GM18868 (cell line): ENCODE data around the gene SIAE.
A peak's percentile ranks its signal among the peaks of the same experiment; 100 is the strongest.

Experiments used
- ATAC-seq: cut with Tn5 transposase; IDR thresholded peaks from one replicate; pipeline ENCODE4 v1.9.1; 2021; ENCODE audit warnings: mild to moderate bottlenecking, moderate library complexity; ENCODE audit not compliant: unreplicated experiment

SIAE gene, protein sequence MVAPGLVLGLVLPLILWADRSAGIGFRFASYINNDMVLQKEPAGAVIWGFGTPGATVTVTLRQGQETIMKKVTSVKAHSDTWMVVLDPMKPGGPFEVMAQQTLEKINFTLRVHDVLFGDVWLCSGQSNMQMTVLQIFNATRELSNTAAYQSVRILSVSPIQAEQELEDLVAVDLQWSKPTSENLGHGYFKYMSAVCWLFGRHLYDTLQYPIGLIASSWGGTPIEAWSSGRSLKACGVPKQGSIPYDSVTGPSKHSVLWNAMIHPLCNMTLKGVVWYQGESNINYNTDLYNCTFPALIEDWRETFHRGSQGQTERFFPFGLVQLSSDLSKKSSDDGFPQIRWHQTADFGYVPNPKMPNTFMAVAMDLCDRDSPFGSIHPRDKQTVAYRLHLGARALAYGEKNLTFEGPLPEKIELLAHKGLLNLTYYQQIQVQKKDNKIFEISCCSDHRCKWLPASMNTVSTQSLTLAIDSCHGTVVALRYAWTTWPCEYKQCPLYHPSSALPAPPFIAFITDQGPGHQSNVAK

GRCh38 chr11:124673333-124674167 is at the start of gene SIAE, which contains the start of gene SPA17:
Gene SIAE (minus strand): TSS chr11:124673739. CDS start chr11:124673708, 31 bp downstream.
Gene SPA17 (plus strand): TSS chr11:124673904. CDS start chr11:124675265, 1,361 bp downstream.
- ATAC-seq = peak; percentile 85

DNA sequence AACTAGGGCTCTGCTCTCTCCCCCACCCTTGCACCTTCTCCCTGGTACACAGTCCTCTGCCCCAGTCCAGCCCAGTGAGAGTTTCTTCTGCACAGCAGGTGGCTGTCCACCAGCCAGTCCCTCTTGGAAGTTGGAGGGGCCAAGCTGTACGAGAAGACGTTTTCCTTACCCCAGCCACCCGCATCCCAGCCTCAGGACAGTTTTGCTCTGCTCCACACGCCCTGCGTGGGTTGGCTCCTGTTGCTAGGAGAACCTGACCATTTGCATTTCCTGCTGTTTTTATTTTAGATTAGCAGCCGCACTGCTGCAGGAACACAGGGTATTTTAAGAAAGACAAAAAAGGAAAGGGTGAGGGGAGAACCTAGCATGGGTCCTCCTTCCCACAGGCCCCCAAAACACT is 48.6 kb upstream of the SIAE start:
- no peak for ATAC-seq

- no peak for ATAC-seq
Measured at GRCh38 chr11:124719534-124719933, 46.0 kb upstream of the SIAE start.

DNA sequence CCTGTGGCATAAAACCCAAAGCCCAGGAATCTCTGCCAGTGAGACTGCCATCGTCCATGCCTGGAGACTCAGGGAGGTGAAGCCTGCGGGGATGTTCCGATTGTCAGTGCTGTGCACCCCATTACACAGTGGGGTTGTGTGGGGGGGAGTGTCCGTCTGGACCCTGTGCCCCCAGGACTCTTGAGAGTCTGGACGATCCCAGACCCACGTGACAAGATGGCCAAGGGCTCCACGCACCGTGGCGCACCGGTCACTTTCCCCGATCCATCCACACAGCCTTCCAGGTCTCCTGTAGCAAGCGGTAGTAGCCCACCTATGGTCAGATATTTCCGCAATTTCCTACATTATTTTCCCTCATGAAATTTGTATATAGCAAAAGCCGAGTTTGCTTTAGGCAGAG is 45.3 kb upstream of the SIAE start:
- ATAC-seq = no peak

- peak; percentile 44 for ATAC-seq
Measured at GRCh38 chr11:124717786-124718651, 44.5 kb upstream of the SIAE start.

DNA sequence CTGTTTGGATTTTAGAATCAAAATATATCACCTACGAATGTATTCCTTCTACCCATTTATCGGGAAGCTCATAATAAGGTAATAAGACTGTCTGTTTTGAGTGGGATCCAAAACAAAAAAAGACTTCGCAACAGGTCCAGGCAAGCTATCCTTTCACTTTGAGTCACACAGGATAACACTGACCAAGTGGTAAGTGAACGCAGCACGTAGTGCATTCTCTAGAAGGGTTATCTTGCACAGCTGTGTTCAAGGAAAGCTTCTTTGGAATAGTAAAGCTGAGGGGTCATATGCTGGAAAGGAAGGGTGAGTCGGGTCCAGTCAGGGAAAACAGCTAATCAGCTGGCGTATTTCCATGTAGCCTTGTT is 43.9 kb upstream of the SIAE start:
- ATAC-seq = peak; percentile 47

DNA sequence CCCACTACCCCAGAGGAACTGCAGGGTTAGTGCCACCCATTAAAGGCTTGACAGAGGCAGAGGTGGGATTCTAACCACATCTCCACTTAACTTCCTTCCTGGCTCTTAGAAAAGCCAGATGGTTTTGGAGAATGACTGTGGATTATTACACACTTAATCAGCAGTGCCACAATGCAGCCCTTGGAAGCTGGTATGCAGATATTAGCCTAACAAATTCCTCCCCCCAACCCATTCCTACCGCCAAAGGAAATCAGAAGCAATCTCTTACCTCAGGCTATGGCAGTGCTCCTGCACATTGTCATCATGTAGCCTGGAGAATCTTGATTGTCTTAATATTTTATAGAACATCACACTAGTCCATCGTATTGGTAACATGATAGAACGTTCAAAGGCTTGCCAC is 43.1 kb upstream of the SIAE start:
- no peak for ATAC-seq

- no peak for ATAC-seq
Measured at GRCh38 chr11:124712392-124712791, 38.9 kb upstream of the SIAE start.

DNA sequence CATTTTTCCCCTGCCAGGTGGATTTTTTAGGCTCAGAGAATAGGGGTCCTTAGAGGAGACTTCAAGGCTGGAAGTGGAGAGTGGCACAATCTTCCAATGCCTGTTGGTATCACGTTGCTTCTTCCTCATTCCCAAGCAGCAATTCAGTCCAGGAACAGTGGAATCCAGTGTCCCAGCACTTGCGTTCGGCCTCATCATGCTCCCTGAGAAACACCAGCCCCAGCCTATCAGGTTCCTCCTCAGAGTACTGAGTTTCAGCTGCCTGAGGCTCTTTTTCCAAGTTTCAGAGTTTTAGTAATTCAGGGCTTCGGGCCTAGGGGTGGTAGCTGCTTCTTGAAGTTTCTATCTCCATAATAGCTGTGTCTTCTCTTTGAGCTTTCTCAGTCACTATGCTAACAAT is 34.3 kb upstream of the SIAE start:
- no peak for ATAC-seq

- no peak for ATAC-seq
Measured at GRCh38 chr11:124700028-124700427, 26.5 kb upstream of the SIAE start.

- ATAC-seq = no peak
Measured at GRCh38 chr11:124699547-124699946, 26.0 kb upstream of the SIAE start.

- no peak for ATAC-seq
Measured at GRCh38 chr11:124693142-124693541, 19.6 kb upstream of the SIAE start.

DNA sequence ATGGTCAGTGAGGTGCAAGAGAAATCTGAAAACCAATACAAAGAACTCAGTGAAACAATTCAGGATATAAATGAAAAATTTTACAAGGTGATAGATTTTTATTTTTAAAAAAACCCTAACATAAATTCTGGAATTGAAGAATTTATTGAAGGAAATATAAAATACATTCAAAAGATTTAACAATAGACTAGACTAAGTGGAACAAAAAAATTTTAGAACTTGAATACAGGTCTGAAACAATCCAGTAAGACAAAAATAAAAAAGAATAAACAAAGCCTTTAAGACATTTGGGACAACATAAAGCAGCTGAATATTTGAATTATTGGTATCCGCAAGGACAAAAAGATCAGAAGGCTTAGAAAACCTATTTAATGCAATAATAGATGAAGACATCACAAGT is 8.9 kb upstream of the SIAE start:
- ATAC-seq = no peak

- ATAC-seq = no peak
Measured at GRCh38 chr11:124681421-124681820, 7.9 kb upstream of the SIAE start.

DNA sequence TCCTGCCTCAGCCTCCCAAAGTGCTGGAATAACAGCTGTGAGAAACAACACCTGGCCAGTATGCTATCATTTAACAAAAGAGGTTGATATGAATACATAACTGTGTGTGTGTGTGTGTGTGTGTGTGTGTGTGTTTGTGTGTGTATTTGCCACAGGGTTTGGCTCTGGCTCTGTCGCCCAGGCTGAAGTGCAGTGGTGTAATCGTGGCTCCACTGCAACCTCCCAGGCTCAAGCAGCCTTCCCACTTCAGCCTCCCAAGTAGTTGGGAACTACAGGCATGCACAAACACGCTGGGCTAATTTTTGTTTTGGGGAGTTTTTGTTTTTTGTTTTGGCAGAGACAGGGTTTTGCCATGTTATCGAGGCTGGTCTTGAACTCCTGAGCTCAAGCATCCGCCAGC is 4.9 kb upstream of the SIAE start:
- ATAC-seq = no peak

DNA sequence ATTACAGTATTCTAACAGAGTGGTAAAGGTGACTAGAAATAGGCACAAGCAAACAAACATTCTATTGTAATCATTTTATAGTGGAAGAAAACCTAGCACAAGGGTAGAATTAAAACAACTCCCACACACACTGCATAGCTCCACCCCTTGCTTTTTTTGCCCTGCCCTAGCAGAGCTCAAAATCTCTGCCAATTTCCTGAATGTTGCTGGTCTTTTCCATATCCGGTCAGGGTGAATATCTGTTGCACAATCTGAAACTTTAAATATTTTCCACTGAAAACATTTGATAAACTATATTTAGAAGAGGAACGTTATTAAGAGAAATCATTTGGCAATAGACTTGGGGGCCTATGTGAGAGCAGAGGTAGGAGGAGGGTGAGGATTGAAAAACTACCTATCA is 2.8 kb upstream of the SIAE start:
- no peak for ATAC-seq

- no peak for ATAC-seq
Measured at GRCh38 chr11:124674571-124674970, 1.0 kb upstream of the SIAE start.

GRCh38 chr11:124674168-124674517 is 604 bp upstream of the SIAE start:
- no peak for ATAC-seq

GRCh38 chr11:124672536-124673215 is 863 bp downstream of the SIAE start:
- ATAC-seq = no peak

DNA sequence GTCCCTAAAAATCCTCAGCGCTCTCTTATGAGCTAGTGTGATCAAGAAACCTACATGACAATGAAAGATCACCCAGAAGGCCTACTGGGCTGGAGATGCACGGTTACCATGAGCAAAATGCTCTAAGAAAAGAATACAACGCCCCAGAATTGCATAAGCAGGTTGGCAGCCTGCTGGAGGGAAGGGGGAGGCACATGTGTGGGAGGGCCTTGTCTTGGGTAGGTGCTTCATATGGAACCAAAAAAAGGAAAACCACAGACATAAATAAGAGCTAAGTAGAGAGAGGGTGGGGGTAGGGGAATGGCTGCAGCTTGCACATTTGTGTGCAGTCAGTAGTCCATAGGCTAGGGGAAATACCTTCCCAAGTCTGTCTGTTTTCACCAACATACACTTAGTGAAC is 2.8 kb downstream of the SIAE start:
- peak; percentile 45 for ATAC-seq
